Measurements from ENCODE around the gene ANTXR1. TPM values are rescaled to one million over a fixed set of nuclear protein-coding genes. Genes with fewer than 3 reads are reported as not detected.

The ANTXR1 gene
- total and polyA plus RNA-seq, 2 of the 8 experiments (the other 6 are each of a cell fraction or from before 2014, with no cell fraction given), result 15.8 to 44.3 TPM

GRCh38 chr2:69201259-69201658 is 188.3 kb downstream of the ANTXR1 start (continued):
- no peak for TF ChIP-seq CHD7 (IDR thresholded peaks at IDR 0.05; ENCODE audit: insufficient replicate concordance, low read length)
- no peak for TF ChIP-seq RNF2 (IDR thresholded peaks at IDR 0.05; ENCODE audit: borderline replicate concordance, low read depth, low read length, missing control alignments, poor library complexity, severe bottlenecking)
- no peak for TF ChIP-seq KDM5A (IDR thresholded peaks at IDR 0.05; ENCODE audit: low read length)
- no peak for TF ChIP-seq SP2 (IDR thresholded peaks at IDR 0.05; ENCODE audit: low read length)
- no peak for TF ChIP-seq EGR1 (IDR thresholded peaks at IDR 0.05; ENCODE audit: borderline replicate concordance, low read depth, low read length)
- no peak for TF ChIP-seq E2F6 (IDR thresholded peaks at IDR 0.05)
- TF ChIP-seq HDAC2 (IDR thresholded peaks at IDR 0.05; ENCODE audit: borderline replicate concordance in 1 of 2, low read depth in 2 of 2, low read length in 2 of 2), result no peak

All from H1 (cell line).